ENCODE results near the gene DOC2B.
"Not testable (repeated sequence)": the region's sequence is repeated elsewhere in the genome, so short reads cannot be mapped to it uniquely, and the experiment has no call there.

DOC2B gene

GRCh38 chr17:181245-182049 is at the start of gene DOC2B:
DOC2B (minus strand) TSS chr17:181650; CDS start chr17:181479, 171 bp downstream.
- no peaks in the 10 kb centered on the region for H3K9me3 ChIP-seq (ENCODE audit: low read length)
- no peaks in the 10 kb centered on the region for H3K36me3 ChIP-seq (ENCODE audit: insufficient read depth, low read length)
- H3K27me3 ChIP-seq (ENCODE audit: insufficient read depth, low read length) = peaks cover 82% of the 10 kb centered on the region
- no peak within 1 kb of the TSS for H3K4me3 ChIP-seq (ENCODE audit: low read length)
- H3K4me1 ChIP-seq (ENCODE audit: insufficient read depth, low read length) = no peaks in the 10 kb centered on the region
- peak within 1 kb of the TSS; percentile 13 for H2AFZ ChIP-seq (ENCODE audit: low read depth, low read length)

GRCh38 chr17:230395-230770 is 48.9 kb upstream of the DOC2B start:
- H3K27me3 ChIP-seq (ENCODE audit: insufficient read depth, low read length) = no peaks in the 10 kb centered on the region
- peaks cover 5% of the 10 kb centered on the region for H3K4me1 ChIP-seq (ENCODE audit: insufficient read depth, low read length)
- no peaks in the 10 kb centered on the region for H3K9me3 ChIP-seq (ENCODE audit: low read length)
- no peak overlapping the region for H2AFZ ChIP-seq (ENCODE audit: low read depth, low read length)
- H3K4me3 ChIP-seq (ENCODE audit: low read length) = no peak overlapping the region
- no peaks in the 10 kb centered on the region for H3K36me3 ChIP-seq (ENCODE audit: insufficient read depth, low read length)

- H3K4me1 ChIP-seq (ENCODE audit: insufficient read depth, low read length) = peaks cover 5% of the 10 kb centered on the region
- no peak overlapping the region for H2AFZ ChIP-seq (ENCODE audit: low read depth, low read length)
- no peaks in the 10 kb centered on the region for H3K27me3 ChIP-seq (ENCODE audit: insufficient read depth, low read length)
- H3K9me3 ChIP-seq (ENCODE audit: low read length) = no peaks in the 10 kb centered on the region
- no peak overlapping the region for H3K4me3 ChIP-seq (ENCODE audit: low read length)
- H3K36me3 ChIP-seq (ENCODE audit: insufficient read depth, low read length) = no peaks in the 10 kb centered on the region
Observed at GRCh38 chr17:229709-230394, 48.4 kb upstream of the DOC2B start.

GRCh38 chr17:228951-229708 is 47.7 kb upstream of the DOC2B start:
- Histone ChIP-seq H2AFZ (ENCODE audit: low read depth, low read length) (no peak overlapping the region), H3K9me3 (ENCODE audit: low read length) (no peaks in the 10 kb centered on the region), H3K4me3 (ENCODE audit: low read length) (no peak overlapping the region), H3K4me1 (ENCODE audit: insufficient read depth, low read length) (peaks cover 5% of the 10 kb centered on the region), H3K36me3 (ENCODE audit: insufficient read depth, low read length) (no peaks in the 10 kb centered on the region), H3K27me3 (ENCODE audit: insufficient read depth, low read length) (no peaks in the 10 kb centered on the region)

GRCh38 chr17:227946-228615 is 46.6 kb upstream of the DOC2B start:
- no peaks in the 10 kb centered on the region for H3K36me3 ChIP-seq (ENCODE audit: insufficient read depth, low read length)
- H2AFZ ChIP-seq (ENCODE audit: low read depth, low read length) = no peak overlapping the region
- no peaks in the 10 kb centered on the region for H3K9me3 ChIP-seq (ENCODE audit: low read length)
- peaks cover 5% of the 10 kb centered on the region for H3K4me1 ChIP-seq (ENCODE audit: insufficient read depth, low read length)
- H3K4me3 ChIP-seq (ENCODE audit: low read length) = no peak overlapping the region
- no peaks in the 10 kb centered on the region for H3K27me3 ChIP-seq (ENCODE audit: insufficient read depth, low read length)

- no peak overlapping the region for H3K4me3 ChIP-seq (ENCODE audit: low read length)
- H2AFZ ChIP-seq (ENCODE audit: low read depth, low read length) = no peak overlapping the region
- H3K9me3 ChIP-seq (ENCODE audit: low read length) = no peaks in the 10 kb centered on the region
- H3K36me3 ChIP-seq (ENCODE audit: insufficient read depth, low read length) = no peaks in the 10 kb centered on the region
- peaks cover 5% of the 10 kb centered on the region for H3K4me1 ChIP-seq (ENCODE audit: insufficient read depth, low read length)
- no peaks in the 10 kb centered on the region for H3K27me3 ChIP-seq (ENCODE audit: insufficient read depth, low read length)
Observed at GRCh38 chr17:227078-227945, 45.9 kb upstream of the DOC2B start.

- H3K4me1 ChIP-seq (ENCODE audit: insufficient read depth, low read length) = peaks cover 5% of the 10 kb centered on the region
- H3K36me3 ChIP-seq (ENCODE audit: insufficient read depth, low read length) = no peaks in the 10 kb centered on the region
- no peaks in the 10 kb centered on the region for H3K9me3 ChIP-seq (ENCODE audit: low read length)
- H3K4me3 ChIP-seq (ENCODE audit: low read length) = no peak overlapping the region
- H2AFZ ChIP-seq (ENCODE audit: low read depth, low read length) = no peak overlapping the region
- H3K27me3 ChIP-seq (ENCODE audit: insufficient read depth, low read length) = no peaks in the 10 kb centered on the region
Observed at GRCh38 chr17:226108-227077, 44.9 kb upstream of the DOC2B start.

GRCh38 chr17:225551-225950 is 44.1 kb upstream of the DOC2B start:
- Histone ChIP-seq H3K4me1 (ENCODE audit: insufficient read depth, low read length) (peaks cover 5% of the 10 kb centered on the region), H3K36me3 (ENCODE audit: insufficient read depth, low read length) (no peaks in the 10 kb centered on the region), H2AFZ (ENCODE audit: low read depth, low read length) (no peak overlapping the region), H3K4me3 (ENCODE audit: low read length) (no peak overlapping the region), H3K9me3 (ENCODE audit: low read length) (no peaks in the 10 kb centered on the region), H3K27me3 (ENCODE audit: insufficient read depth, low read length) (no peaks in the 10 kb centered on the region)

- H3K9me3 ChIP-seq (ENCODE audit: low read length); H3K27me3 ChIP-seq (ENCODE audit: insufficient read depth, low read length); H2AFZ ChIP-seq (ENCODE audit: low read depth, low read length); H3K4me3 ChIP-seq (ENCODE audit: low read length); H3K36me3 ChIP-seq (ENCODE audit: insufficient read depth, low read length); H3K4me1 ChIP-seq (ENCODE audit: insufficient read depth, low read length): not testable (repeated sequence)
Observed at GRCh38 chr17:224576-224975, 43.1 kb upstream of the DOC2B start.

- H3K4me1 ChIP-seq (ENCODE audit: insufficient read depth, low read length) = peaks cover 5% of the 10 kb centered on the region
- H3K4me3 ChIP-seq (ENCODE audit: low read length) = no peak overlapping the region
- peaks cover 2% of the 10 kb centered on the region for H3K9me3 ChIP-seq (ENCODE audit: low read length)
- H3K27me3 ChIP-seq (ENCODE audit: insufficient read depth, low read length) = no peaks in the 10 kb centered on the region
- no peak overlapping the region for H2AFZ ChIP-seq (ENCODE audit: low read depth, low read length)
- no peaks in the 10 kb centered on the region for H3K36me3 ChIP-seq (ENCODE audit: insufficient read depth, low read length)
Observed at GRCh38 chr17:223723-224471, 42.4 kb upstream of the DOC2B start.

- H3K27me3 ChIP-seq (ENCODE audit: insufficient read depth, low read length) = no peaks in the 10 kb centered on the region
- H3K4me1 ChIP-seq (ENCODE audit: insufficient read depth, low read length) = peaks cover 2% of the 10 kb centered on the region
- H2AFZ ChIP-seq (ENCODE audit: low read depth, low read length) = no peak overlapping the region
- H3K4me3 ChIP-seq (ENCODE audit: low read length) = no peak overlapping the region
- H3K36me3 ChIP-seq (ENCODE audit: insufficient read depth, low read length) = no peaks in the 10 kb centered on the region
- peaks cover 2% of the 10 kb centered on the region for H3K9me3 ChIP-seq (ENCODE audit: low read length)
Observed at GRCh38 chr17:222172-222571, 40.7 kb upstream of the DOC2B start.
